Erythroblast (primary cell): Measurements from ENCODE around the gene MYO16.

Experiments used
- GATA1 ChIP-seq: IDR thresholded peaks from 2 replicates; pipeline ENCODE4 v1.6.1; 2011; ENCODE audit warnings: low read depth, mild to moderate bottlenecking, control low read depth, low read length, moderate library complexity
- POLR2A ChIP-seq: IDR thresholded peaks from 2 replicates; pipeline ENCODE4 v1.6.1; 2011; ENCODE audit warnings: mild to moderate bottlenecking, low read length

- TF ChIP-seq POLR2A (no peak), GATA1 (no peak)
Measured at GRCh38 chr13:108690726-108691125, 61.3 kb downstream of the MYO16 start.
